Measurements from ENCODE around the gene MACROD2. TPM values are rescaled to one million over a fixed set of nuclear protein-coding genes. Genes with fewer than 3 reads are reported as not detected.

Gene MACROD2
- polyA plus RNA-seq, 2 of the 4 experiments (the other 2 are of a cell fraction), result 0.96 to 1.3 TPM

- TF ChIP-seq ELK1 (IDR thresholded peaks at IDR 0.05; ENCODE audit: low read depth, low read length) (no peak), HES2 (IDR thresholded peaks at IDR 0.05) (no peak), ZSCAN20 (CRISPR knock-in tag; IDR thresholded peaks at IDR 0.05) (no peak)
Observed at GRCh38 chr20:14947536-14947935, 952.2 kb downstream of the MACROD2 start (continued).

GRCh38 chr20:14947946-14948345 is 952.6 kb downstream of the MACROD2 start:
- DNase-seq (ENCODE audit: low read depth in 1 of 2, low spot score in 1 of 2) (no peak), ATAC-seq (no peak), FAIRE-seq (no peak)
- CTCF ChIA-PET, result interaction anchor here (1.2 to 1.7 kb wide), 2 partner anchors 164 to 610 kb away, joined by 3 to 4 read pairs; partner anchors contain the start of gene FLRT3
- no peak overlapping the region for H3K4me3 ChIP-seq
- POLR2A ChIA-PET, result no interaction called here
- H3K4me1 ChIP-seq, result peaks cover 17% of the 10 kb centered on the region
- 68% methylated on average over 1 of the region's 1 CpG for WGBS (ENCODE audit: missing lambda C conversion rate)
- H3K27ac ChIP-seq, result peak overlapping the region in 1 of 2 experiments; percentile 24; a peak in 2 of 6 replicates
- TF ChIP-seq USF2 (IDR thresholded peaks at IDR 0.05) (no peak), POLR2AphosphoS2 (conservative IDR thresholded peaks at IDR 0.05; ENCODE audit: low read length) (no peak), E2F6 (IDR thresholded peaks at IDR 0.05; ENCODE audit: borderline replicate concordance, low read depth) (no peak), CHD2 (IDR thresholded peaks at IDR 0.05; ENCODE audit: low read length, partially characterized antibody) (no peak), RCOR1 (IDR thresholded peaks at IDR 0.05; ENCODE audit: low read depth, low read length) (no peak), REST (IDR thresholded peaks at IDR 0.05) (no peak), HDAC2 (IDR thresholded peaks at IDR 0.05) (no peak), RAD21 (conservative IDR thresholded peaks at IDR 0.05 in 1 of 2, IDR thresholded peaks at IDR 0.05 in 1 of 2) (no peak), ZNF302 (CRISPR knock-in tag; IDR thresholded peaks at IDR 0.05) (no peak), TFCP2L1 (CRISPR knock-in tag; IDR thresholded peaks at IDR 0.05) (no peak), FOSL2 (IDR thresholded peaks at IDR 0.05) (no peak), FOSL2 (CRISPR knock-in tag; IDR thresholded peaks at IDR 0.05) (no peak), BCL3 (IDR thresholded peaks at IDR 0.05) (no peak), ZC3H11A (IDR thresholded peaks at IDR 0.05) (no peak), CHD4 (IDR thresholded peaks at IDR 0.05; ENCODE audit: borderline replicate concordance) (no peak), PHF8 (IDR thresholded peaks at IDR 0.05; ENCODE audit: borderline replicate concordance, low read depth) (no peak), MAFK (IDR thresholded peaks at IDR 0.05; ENCODE audit: partially characterized antibody) (no peak)
- H3K9me3 ChIP-seq, result no peaks in the 10 kb centered on the region
- no peak overlapping the region for H3K4me2 ChIP-seq

All from A549 (cell line).